ENCODE results near the gene LRRC28.
A peak's percentile ranks its signal among the peaks of the same experiment; 100 is the strongest.

The LRRC28 gene

GRCh38 chr15:99305761-99306505 lies 54.7 kb downstream of the LRRC28 start:
- Histone ChIP-seq H3K36me3 (no peaks in the 10 kb centered on the region), H3K4me1 (peaks cover 0 to 64% (median 16%) of the 10 kb centered on the region in 4 donors), H3K27ac (peak overlapping the region; percentile 59 to 69), H3K9me3 (no peaks in the 10 kb centered on the region), H3K27me3 (no peaks in the 10 kb centered on the region), H3K4me3 (peak overlapping the region; percentile 19 to 22)
- peak; percentile 72 to 89 for DNase-seq
- intact Hi-C loops (cut with DNase I; ENCODE audit: low total_unique reads): no loop called here
- no peak for TF ChIP-seq CTCF (IDR thresholded peaks at IDR 0.05)

- Histone ChIP-seq H3K27me3 (no peaks in the 10 kb centered on the region), H3K36me3 (no peaks in the 10 kb centered on the region), H3K4me3 (peak overlapping the region; percentile 19 to 22), H3K27ac (peak overlapping the region; percentile 59 to 69), H3K9me3 (no peaks in the 10 kb centered on the region), H3K4me1 (peaks cover 0 to 64% (median 16%) of the 10 kb centered on the region in 4 donors)
- no peak for TF ChIP-seq CTCF (IDR thresholded peaks at IDR 0.05)
- intact Hi-C loops (cut with DNase I; ENCODE audit: low total_unique reads): no loop called here
- no peak for DNase-seq
Measured at GRCh38 chr15:99306694-99307338, 55.5 kb downstream of the LRRC28 start.

GRCh38 chr15:99307735-99308134 lies 56.5 kb downstream of the LRRC28 start:
- no peak for TF ChIP-seq CTCF (IDR thresholded peaks at IDR 0.05)
- peak overlapping the region; percentile 59 to 69 for H3K27ac ChIP-seq

GRCh38 chr15:99310745-99311144 lies 59.5 kb downstream of the LRRC28 start:
- TF ChIP-seq CTCF (IDR thresholded peaks at IDR 0.05): no peak
- Histone ChIP-seq H3K27me3 (no peaks in the 10 kb centered on the region), H3K4me1 (peaks cover 0 to 29% (median 11%) of the 10 kb centered on the region in 4 donors), H3K9me3 (peaks cover 0 to 7% (median 0%) of the 10 kb centered on the region in 3 donors), H3K4me3 (no peak overlapping the region), H3K27ac (no peak overlapping the region), H3K36me3 (peaks cover 0 to 7% (median 0%) of the 10 kb centered on the region in 3 donors)
- intact Hi-C loops (cut with DNase I; ENCODE audit: low total_unique reads): no loop called here
- no peak for DNase-seq

More at GRCh38 chr15:99307735-99308134, 56.5 kb downstream of the LRRC28 start:
- H3K4me3 ChIP-seq: no peak overlapping the region
- no peak for DNase-seq
- H3K4me1 ChIP-seq: peaks cover 0 to 58% (median 14%) of the 10 kb centered on the region in 4 donors
- H3K36me3 ChIP-seq: peaks cover 0 to 1% (median 0%) of the 10 kb centered on the region in 3 donors
- H3K9me3 ChIP-seq: peaks cover 0 to 1% (median 0%) of the 10 kb centered on the region in 3 donors
- intact Hi-C loops (cut with DNase I; ENCODE audit: low total_unique reads): no loop called here
- no peaks in the 10 kb centered on the region for H3K27me3 ChIP-seq

- no peak for DNase-seq
- TF ChIP-seq CTCF (IDR thresholded peaks at IDR 0.05): no peak
- intact Hi-C loops (cut with DNase I; ENCODE audit: low total_unique reads): no loop called here
- Histone ChIP-seq H3K27me3 (no peaks in the 10 kb centered on the region), H3K27ac (no peak overlapping the region), H3K4me3 (no peak overlapping the region), H3K4me1 (peaks cover 0 to 15% (median 4%) of the 10 kb centered on the region in 4 donors), H3K36me3 (peaks cover 0 to 7% (median 0%) of the 10 kb centered on the region in 3 donors), H3K9me3 (peaks cover 0 to 7% (median 0%) of the 10 kb centered on the region in 3 donors)
Measured at GRCh38 chr15:99312228-99312627, 60.9 kb downstream of the LRRC28 start.

Data from tibial artery (tissue), 4 donors.